SK-N-MC (cell line): Measurements from ENCODE around the gene BORCS8.

ENCODE experiments used
- DNase-seq: peaks from one replicate; pipeline ENCODE4 v3.0.0-alpha.2; 2011; ENCODE audit warnings: low read depth, low spot score
- H3K27ac ChIP-seq: fragments of 200-600 bp; sonication (generic); 2 replicates; pipeline ENCODE4 v1.5.1; 2016; ENCODE audit warnings: mixed run types
- H3K36me3 ChIP-seq: fragments of 200-600 bp; sonication (generic); 2 replicates; pipeline ENCODE4 v1.6.1; 2017; ENCODE audit warnings: antibody characterized with exemption, low read length, mixed read lengths; ENCODE audit not compliant: insufficient read depth
- H3K4me3 ChIP-seq: fragments of 200-600 bp; sonication (generic); 2 replicates; pipeline ENCODE4 v1.5.1; 2016
- H3K9ac ChIP-seq: fragments of 200-600 bp; sonication (generic); 2 replicates; pipeline ENCODE4 v1.8.0; 2017; ENCODE audit warnings: mixed run types, mixed read lengths; ENCODE audit not compliant: insufficient read length
- H3K9me3 ChIP-seq: fragments of 200-600 bp; sonication (generic); 2 replicates; pipeline ENCODE4 v1.6.1; 2017; ENCODE audit warnings: low read depth, mild to moderate bottlenecking, antibody characterized with exemption, low read length, moderate library complexity, mixed read lengths
- EZH2 ChIP-seq: fragments of 200-600 bp; sonication (generic); IDR thresholded peaks from one replicate; pipeline ENCODE4 v1.6.1; 2017; ENCODE audit warnings: antibody characterized with exemption
- FOXP2 ChIP-seq: optimal IDR thresholded peaks from 2 replicates; pipeline ENCODE3; 2011; ENCODE audit warnings: mild to moderate bottlenecking, moderate library complexity; ENCODE audit not compliant: insufficient read depth; ENCODE audit errors: extremely low read length, control extremely low read depth
- POLR2AphosphoS5 ChIP-seq: IDR thresholded peaks from 2 replicates; pipeline ENCODE4 v1.6.1; 2012; ENCODE audit warnings: mild to moderate bottlenecking, low read depth, low read length, borderline replicate concordance

Gene BORCS8

GRCh38 chr19:19209372-19209771, 17.4 kb upstream of the BORCS8 start:
- TF ChIP-seq EZH2 (no peak), FOXP2 (no peak), POLR2AphosphoS5 (no peak)
- Histone ChIP-seq H3K36me3 (no peaks in the 10 kb centered on the region), H3K9me3 (no peaks in the 10 kb centered on the region), H3K4me3 (no peak overlapping the region), H3K27ac (no peak overlapping the region), H3K9ac (no peak overlapping the region)
- no peak for DNase-seq

- Histone ChIP-seq H3K27ac (no peak overlapping the region), H3K4me3 (no peak overlapping the region), H3K9ac (no peak overlapping the region), H3K9me3 (no peaks in the 10 kb centered on the region), H3K36me3 (no peaks in the 10 kb centered on the region)
- DNase-seq: no peak
- TF ChIP-seq FOXP2: no peak
- no peak for TF ChIP-seq POLR2AphosphoS5
- no peak for TF ChIP-seq EZH2
Observed at GRCh38 chr19:19207637-19208572, 16.0 kb upstream of the BORCS8 start.

- Histone ChIP-seq H3K4me3 (no peak overlapping the region), H3K9ac (no peak overlapping the region), H3K9me3 (no peaks in the 10 kb centered on the region), H3K36me3 (no peaks in the 10 kb centered on the region; the same call in 1 of the 2 replicates), H3K27ac (no peak overlapping the region)
- no peak for DNase-seq
- TF ChIP-seq POLR2AphosphoS5 (no peak), EZH2 (no peak), FOXP2 (no peak)
Observed at GRCh38 chr19:19206938-19207337, 15.0 kb upstream of the BORCS8 start.

- DNase-seq: no peak
- no peak overlapping the region for H3K27ac ChIP-seq
- no peaks in the 10 kb centered on the region for H3K9me3 ChIP-seq
- no peak overlapping the region for H3K9ac ChIP-seq
- TF ChIP-seq POLR2AphosphoS5: no peak
- H3K4me3 ChIP-seq: no peak overlapping the region
- H3K36me3 ChIP-seq: peaks cover 6% of the 10 kb centered on the region
Observed at GRCh38 chr19:19205416-19206410, 13.8 kb upstream of the BORCS8 start.

- Histone ChIP-seq H3K36me3 (peaks cover 12% of the 10 kb centered on the region), H3K27ac (no peak overlapping the region), H3K9ac (no peak overlapping the region), H3K9me3 (no peaks in the 10 kb centered on the region), H3K4me3 (no peak overlapping the region)
- TF ChIP-seq POLR2AphosphoS5 (no peak), FOXP2 (no peak), EZH2 (no peak)
- DNase-seq: no peak
Observed at GRCh38 chr19:19204181-19204580, 12.2 kb upstream of the BORCS8 start.

- H3K4me3 ChIP-seq: peak within 1 kb of the TSS; percentile 77
- H3K9me3 ChIP-seq: no peaks in the 10 kb centered on the region
- H3K9ac ChIP-seq: peak within 1 kb of the TSS; percentile 85
- peak within 1 kb of the TSS; percentile 44 for H3K27ac ChIP-seq
- peaks cover 14% of the 10 kb centered on the region for H3K36me3 ChIP-seq
- peak; percentile 83 for DNase-seq
- TF ChIP-seq EZH2 (no peak), FOXP2 (no peak), POLR2AphosphoS5 (peak; percentile 83)
Observed at GRCh38 chr19:19203012-19203856, 11.3 kb upstream of the BORCS8 start, which contains the start of gene NR2C2AP. TSS of gene NR2C2AP (minus strand) at chr19:19203414. CDS start at chr19:19203060, 354 bp downstream.

- Histone ChIP-seq H3K9me3 (no peaks in the 10 kb centered on the region), H3K9ac (peak overlapping the region; percentile 85), H3K36me3 (peaks cover 14% of the 10 kb centered on the region), H3K4me3 (peak overlapping the region; percentile 77), H3K27ac (peak overlapping the region; percentile 44)
- no peak for DNase-seq
- TF ChIP-seq EZH2 (no peak), FOXP2 (no peak), POLR2AphosphoS5 (no peak)
Observed at GRCh38 chr19:19202707-19203011, 10.7 kb upstream of the BORCS8 start.
